HCT116 (cell line): ENCODE data around the gene GPR78. TPM values are rescaled to one million over a fixed set of nuclear protein-coding genes. Genes with fewer than 3 reads are reported as not detected.

Experiments used
- ATAC-seq: fragments of 200-7000 bp; cut with Tn5 transposase; 2 replicates; pipeline ENCODE4 v1.9.1; 2020; ENCODE audit warnings: mild to moderate bottlenecking, moderate library complexity
- BruUV-seq: library from RNA; stranded (reverse); fragments of 400-500 nt; replicated peaks from 2 replicates; lab custom pipeline; 2021; lab: Mats Ljungman, UMichigan
- CTCF ChIA-PET: fragments of 300-600 bp; sonication (Branson Sonifier 250); formaldehyde crosslinking; loops from one replicate; lab custom pipeline; 2021; ENCODE audit warnings: antibody characterized with exemption; lab: Charles Lee
- POLR2A ChIA-PET: fragments of 300-600, 350-600 bp; sonication (Branson Sonifier 250); formaldehyde crosslinking; loops from one replicate; lab custom pipeline; 2021; ENCODE audit warnings: antibody characterized with exemption; lab: Charles Lee
- RAD21 ChIA-PET, 2 experiments: fragments of 300-600 bp; sonication (Branson Sonifier 250); formaldehyde crosslinking; loops; one replicate each; lab custom pipeline; 2023; ENCODE audit warnings: low total read pairs in 2 of 2; ENCODE audit not compliant: uncharacterized antibody in 2 of 2, unreplicated experiment in 2 of 2, low non-redundant PET in 1 of 2; lab: Charles Lee
- DNase-seq: peaks from one replicate; pipeline ENCODE4 v3.0.0-alpha.2; 2010; ENCODE audit warnings: low read depth, low spot score
- H2AFZ ChIP-seq: fragments of 200-600 bp; shearing (Covaris generic), sonication (generic); 2 replicates; pipeline ENCODE4 v1.6.1; 2017; ENCODE audit warnings: low read depth, mixed run types, mixed read lengths, antibody characterized with exemption, low read length; ENCODE audit not compliant: poor library complexity, severe bottlenecking
- H3K27ac ChIP-seq: 2 replicates; pipeline ENCODE4 v1.5.1; 2012; ENCODE audit warnings: low read depth, low read length
- H3K27me3 ChIP-seq: fragments of 200-600 bp; sonication (generic); 2 replicates; pipeline ENCODE4 v1.6.1; 2016; ENCODE audit warnings: mixed run types, low read length, mixed read lengths; ENCODE audit not compliant: insufficient read depth
- H3K36me3 ChIP-seq, 2 experiments: fragments of 200-500 bp in 1 of 2; fragments of 200-600 bp in 1 of 2; sonication (Bioruptor generic) in 1 of 2; sonication (generic) in 1 of 2; 2 replicates each; pipeline versions ENCODE4 v1.5.1 to v1.6.1; 2014 to 2016; ENCODE audit warnings: low read length in 2 of 2, inconsistent platforms in 1 of 2, mixed read lengths in 1 of 2, mixed run types in 1 of 2; ENCODE audit not compliant: insufficient read depth in 2 of 2, control insufficient read depth in 1 of 2
- H3K4me1 ChIP-seq, 2 experiments: fragments of 200-600 bp in 1 of 2; sonication (generic) in 1 of 2; 2 replicates each; pipeline versions ENCODE4 v1.5.1 to v1.6.1; 2012 to 2017; ENCODE audit warnings: low read length in 2 of 2, inconsistent platforms in 1 of 2, mild to moderate bottlenecking in 1 of 2, mixed read lengths in 1 of 2, mixed run types in 1 of 2, moderate library complexity in 1 of 2; ENCODE audit not compliant: insufficient read depth in 2 of 2, control insufficient read depth in 1 of 2
- H3K4me2 ChIP-seq: fragments of 200-600 bp; sonication (generic); 2 replicates; pipeline ENCODE4 v1.6.1; 2017; ENCODE audit warnings: mixed run types, low read length, mixed read lengths
- H3K4me3 ChIP-seq, 2 experiments: fragments of 200-600 bp in 1 of 2; sonication (generic) in 1 of 2; replicated peaks in 1 of 2; 2 replicates each; pipeline ENCODE4 v1.5.1; 2011 to 2016; ENCODE audit warnings: low read length in 2 of 2, control low read depth in 1 of 2, low read depth in 1 of 2, mild to moderate bottlenecking in 1 of 2, mixed read lengths in 1 of 2, mixed run types in 1 of 2
- H3K79me2 ChIP-seq: fragments of 200-600 bp; sonication (generic); 2 replicates; pipeline ENCODE4 v1.6.1; 2017; ENCODE audit warnings: mild to moderate bottlenecking, mixed run types, low read length, moderate library complexity, mixed read lengths; ENCODE audit not compliant: insufficient read depth
- H3K9ac ChIP-seq: fragments of 200-600 bp; sonication (generic); 2 replicates; pipeline ENCODE4 v1.6.1; 2016; ENCODE audit warnings: low read length, mixed read lengths
- H3K9me2 ChIP-seq: fragments of 200-600 bp; sonication (generic), shearing (Covaris generic); 2 replicates; pipeline ENCODE4 v1.6.1; 2017; ENCODE audit warnings: mixed run types, mild to moderate bottlenecking, moderate library complexity; ENCODE audit not compliant: insufficient read depth
- H3K9me3 ChIP-seq, 2 experiments: fragments of 200-500 bp in 1 of 2; fragments of 200-600 bp in 1 of 2; sonication (Bioruptor generic) in 1 of 2; sonication (generic) in 1 of 2; 2 replicates each; pipeline ENCODE4 v1.6.1; 2014 to 2017; ENCODE audit warnings: low read length in 2 of 2, mixed read lengths in 2 of 2, inconsistent platforms in 1 of 2, low read depth in 1 of 2, mild to moderate bottlenecking in 1 of 2, mixed run types in 1 of 2, moderate library complexity in 1 of 2; ENCODE audit not compliant: control insufficient read depth in 1 of 2, insufficient read depth in 1 of 2
- H4K20me1 ChIP-seq: fragments of 200-600 bp; sonication (generic), shearing (Covaris generic); 2 replicates; pipeline ENCODE4 v1.6.1; 2017; ENCODE audit warnings: mixed run types, mild to moderate bottlenecking, moderate library complexity; ENCODE audit not compliant: insufficient read depth
- ATF3 ChIP-seq: IDR thresholded peaks from 2 replicates; pipeline ENCODE4 v1.6.1; 2012
- CBX3 ChIP-seq: IDR thresholded peaks from 2 replicates; pipeline ENCODE4 v1.6.1; 2012; ENCODE audit warnings: low read depth
- CEBPB ChIP-seq: IDR thresholded peaks from 2 replicates; pipeline ENCODE4 v1.6.1; 2012; ENCODE audit warnings: low read depth
- CTCF ChIP-seq, 3 experiments: fragments of 200-600 bp in 1 of 3; sonication (generic) in 1 of 3; IDR thresholded peaks in 2 of 3; conservative IDR thresholded peaks in 1 of 3; 2 replicates each; pipeline ENCODE4 v1.5.1; 2012 to 2017; ENCODE audit warnings: low read depth in 2 of 3, low read length in 2 of 3, antibody characterized with exemption in 1 of 3, borderline replicate concordance in 1 of 3, control low read depth in 1 of 3, mild to moderate bottlenecking in 1 of 3, mixed read lengths in 1 of 3, mixed run types in 1 of 3, moderate library complexity in 1 of 3; ENCODE audit not compliant: insufficient read depth in 1 of 3
- ELF1 ChIP-seq: IDR thresholded peaks from 2 replicates; pipeline ENCODE4 v1.6.1; 2012; ENCODE audit warnings: low read depth, borderline replicate concordance
- JUND ChIP-seq: IDR thresholded peaks from 2 replicates; pipeline ENCODE4 v1.6.1; 2012
- MAX ChIP-seq: IDR thresholded peaks from 2 replicates; pipeline ENCODE4 v1.6.1; 2012
- POLR2A ChIP-seq: IDR thresholded peaks from 2 replicates; pipeline ENCODE4 v1.7.0; 2011; ENCODE audit warnings: borderline replicate concordance; ENCODE audit not compliant: insufficient read depth, insufficient read length; ENCODE audit errors: extremely low read depth
- POLR2AphosphoS5 ChIP-seq: IDR thresholded peaks from 2 replicates; pipeline ENCODE4 v1.6.1; 2011; ENCODE audit warnings: mild to moderate bottlenecking, low read depth, low read length, moderate library complexity
- RAD21 ChIP-seq: IDR thresholded peaks from 2 replicates; pipeline ENCODE4 v1.6.1; 2012; ENCODE audit warnings: low read depth, mild to moderate bottlenecking
- REST ChIP-seq: IDR thresholded peaks from 2 replicates; pipeline ENCODE4 v1.6.1; 2012; ENCODE audit warnings: low read depth
- SIN3A ChIP-seq: IDR thresholded peaks from 2 replicates; pipeline ENCODE4 v1.6.1; 2012; ENCODE audit warnings: low read depth
- SP1 ChIP-seq: IDR thresholded peaks from 2 replicates; pipeline ENCODE4 v1.6.1; 2012; ENCODE audit warnings: low read depth
- SRF ChIP-seq: IDR thresholded peaks from 2 replicates; pipeline ENCODE4 v1.6.1; 2012; ENCODE audit warnings: low read depth
- TCF7L2 ChIP-seq: IDR thresholded peaks from 2 replicates; pipeline ENCODE4 v1.7.0; 2011; ENCODE audit warnings: borderline replicate concordance, inconsistent platforms; ENCODE audit not compliant: insufficient read depth, insufficient read length; ENCODE audit errors: extremely low read depth
- YY1 ChIP-seq: IDR thresholded peaks from 2 replicates; pipeline ENCODE4 v1.6.1; 2011; ENCODE audit warnings: low read length, low read depth, moderate library complexity, mild to moderate bottlenecking; ENCODE audit not compliant: insufficient replicate concordance; ENCODE audit errors: extremely low read depth
- ZBTB33 ChIP-seq: IDR thresholded peaks from 2 replicates; pipeline ENCODE4 v1.6.1; 2011; ENCODE audit warnings: mild to moderate bottlenecking, low read length, moderate library complexity; ENCODE audit not compliant: insufficient replicate concordance; ENCODE audit errors: extremely low read depth
- ZNF274 ChIP-seq: fragments of 200-500 bp; sonication (Bioruptor generic); IDR thresholded peaks from 2 replicates; pipeline ENCODE4 v1.6.1; 2014; ENCODE audit warnings: mild to moderate bottlenecking, low read depth, low read length, inconsistent platforms
- intact Hi-C: fragments of 100-400 bp; cut with micrococcal nuclease; formaldehyde crosslinking; loops from 2 replicates; pipeline ENCODE4 v1.10.0; 2022
- total RNA-seq: library from RNA; stranded (reverse); gene quantifications from one replicate; pipeline ENCODE4 v1.2.1, GENCODE V29; 2021; ENCODE audit not compliant: unreplicated experiment

GPR78 gene
- total RNA-seq, 1 experiment from 2014 or later, result not detected

- Histone ChIP-seq H2AFZ (no peak overlapping the region), H3K9me3 (no peaks in the 10 kb centered on the region), H3K79me2 (no peaks in the 10 kb centered on the region), H3K27ac (no peak overlapping the region), H3K27me3 (peaks cover 8% of the 10 kb centered on the region; the same call in 1 of the 2 replicates), H4K20me1 (no peaks in the 10 kb centered on the region), H3K4me2 (no peak overlapping the region), H3K9me2 (no peaks in the 10 kb centered on the region), H3K4me1 (peaks cover 0 to 3% of the 10 kb centered on the region in 2 experiments; a peak in 1 of 4 replicates), H3K36me3 (no peaks in the 10 kb centered on the region), H3K4me3 (no peak overlapping the region), H3K9ac (no peak overlapping the region)
- intact Hi-C loops, result loop anchor here (5.0 to 10.0 kb wide), 2 partner anchors 43 to 345 kb away; no protein-coding TSS in a partner anchor
- POLR2A ChIA-PET, result no interaction called here
- no peak for DNase-seq
- RAD21 ChIA-PET, result no interaction called here
- ATAC-seq, result no peak
- TF ChIP-seq SIN3A (no peak), ZNF274 (no peak), YY1 (no peak), RAD21 (no peak), ELF1 (no peak), CEBPB (no peak), JUND (no peak), SRF (no peak), CBX3 (no peak), SP1 (no peak), MAX (no peak), REST (no peak), TCF7L2 (no peak), ZBTB33 (no peak), POLR2AphosphoS5 (no peak), POLR2A (no peak), CTCF (IDR thresholded peaks at IDR 0.05 in 2 of 3, conservative IDR thresholded peaks at IDR 0.05 in 1 of 3; ENCODE audit: borderline replicate concordance in 1 of 3, insufficient read depth in 1 of 3, low read depth in 2 of 3, low read length in 2 of 3) (no peak), ATF3 (no peak)
- BruUV-seq, result no TSS peak
- CTCF ChIA-PET, result no interaction called here
These were observed 9.8 kb downstream of the GPR78 start for GRCh38 chr4:8589823-8590545.
